Keratinocyte (primary cell): Measurements from ENCODE around the gene SPHK2. TPM values are rescaled to one million over a fixed set of nuclear protein-coding genes. Genes with fewer than 3 reads are reported as not detected.

Experiments used
- DNase-seq: peaks from one replicate; pipeline ENCODE4 v3.0.0-alpha.2; 2011; ENCODE audit warnings: low read depth, missing footprints, low spot score
- FAIRE-seq: peaks from 2 replicates; lab custom pipeline; 2011; peaks lifted over from hg19 to GRCh38; lab: Jason Lieb, UNC
- H2AFZ ChIP-seq: 2 replicates; pipeline ENCODE4 v1.6.0; 2012; ENCODE audit warnings: low read length, control low read depth, inconsistent platforms; ENCODE audit not compliant: control insufficient read depth
- H3K27ac ChIP-seq: 2 replicates; pipeline ENCODE4 v1.5.1; 2011; ENCODE audit warnings: low read length; ENCODE audit not compliant: control insufficient read depth, insufficient read depth
- H3K27me3 ChIP-seq: 3 replicates; pipeline ENCODE4 v1.6.0; 2011; ENCODE audit warnings: low read length; ENCODE audit not compliant: control insufficient read depth, insufficient read depth; ENCODE audit errors: extremely low read depth
- H3K36me3 ChIP-seq, 2 experiments: 2 replicates in 1 of 2; 3 replicates in 1 of 2; pipeline ENCODE4 v1.5.1; 2011; ENCODE audit warnings: low read length in 2 of 2, mild to moderate bottlenecking in 1 of 2; ENCODE audit not compliant: control insufficient read depth in 2 of 2, insufficient read depth in 2 of 2; ENCODE audit errors: extremely low read depth in 1 of 2
- H3K4me1 ChIP-seq: 3 replicates; pipeline ENCODE4 v1.5.1; 2011; ENCODE audit warnings: low read length; ENCODE audit not compliant: control insufficient read depth, insufficient read depth; ENCODE audit errors: extremely low read depth
- H3K4me2 ChIP-seq: 3 replicates; pipeline ENCODE4 v1.6.0; 2011; ENCODE audit warnings: low read depth, low read length; ENCODE audit not compliant: control insufficient read depth, insufficient read depth; ENCODE audit errors: extremely low read depth
- H3K4me3 ChIP-seq, 3 experiments: fragments of 200-600 bp in 1 of 3; sonication (generic) in 1 of 3; 2 replicates in 2 of 3; 3 replicates in 1 of 3; pipeline ENCODE4 v1.5.1; 2011 to 2016; ENCODE audit warnings: low read length in 3 of 3, mild to moderate bottlenecking in 3 of 3, control low read depth in 2 of 3, inconsistent platforms in 1 of 3, low read depth in 1 of 3, mixed read lengths in 1 of 3, mixed run types in 1 of 3, moderate library complexity in 1 of 3; ENCODE audit not compliant: control insufficient read depth in 2 of 3, insufficient read depth in 2 of 3; ENCODE audit errors: extremely low read depth in 1 of 3
- H3K79me2 ChIP-seq: 2 replicates; pipeline ENCODE4 v1.6.0; 2012; ENCODE audit warnings: low read length; ENCODE audit not compliant: control insufficient read depth, insufficient read depth
- H3K9ac ChIP-seq: 3 replicates; pipeline ENCODE4 v1.6.0; 2011; ENCODE audit warnings: low read length; ENCODE audit not compliant: control insufficient read depth, insufficient read depth; ENCODE audit errors: extremely low read depth
- H3K9me1 ChIP-seq: 3 replicates; pipeline ENCODE4 v1.6.0; 2011; ENCODE audit warnings: low read length; ENCODE audit not compliant: control insufficient read depth, insufficient read depth; ENCODE audit errors: extremely low read depth
- H3K9me3 ChIP-seq: 2 replicates; pipeline ENCODE4 v1.5.1; 2012; ENCODE audit warnings: low read depth, low read length; ENCODE audit not compliant: control insufficient read depth
- H4K20me1 ChIP-seq: 3 replicates; pipeline ENCODE4 v1.6.0; 2011; ENCODE audit warnings: low read length; ENCODE audit not compliant: control insufficient read depth, insufficient read depth; ENCODE audit errors: extremely low read depth
- CTCF ChIP-seq, 3 experiments: IDR thresholded peaks in 1 of 3; conservative IDR thresholded peaks in 1 of 3; optimal IDR thresholded peaks in 1 of 3; 2 replicates in 2 of 3; 3 replicates in 1 of 3; pipeline versions ENCODE3 to v1.5.1; 2011; ENCODE audit warnings: low read length in 3 of 3, mild to moderate bottlenecking in 3 of 3, moderate library complexity in 2 of 3, control low read depth in 1 of 3, inconsistent platforms in 1 of 3; ENCODE audit not compliant: insufficient read depth in 2 of 3; ENCODE audit errors: extremely low read depth in 1 of 3
- EZH2 ChIP-seq: IDR thresholded peaks from one replicate; pipeline ENCODE4 v1.6.1; 2012; ENCODE audit warnings: inconsistent platforms, mild to moderate bottlenecking, low read length, moderate library complexity
- dilution Hi-C: fragments of 300-500 bp; cut with MboI; formaldehyde crosslinking; loops from one replicate; pipeline ENCODE4 v1.7.0; 2020; ENCODE audit warnings: low sequenced_read_pairs; ENCODE audit not compliant: extremely low pct_ligation_motif_present
- polyA plus RNA-seq, 5 experiments: library from polyadenylated mRNA; depleted of rRNA in 3 of 5; stranded (reverse) in 3 of 5; stranded (forward) in 1 of 5; unstranded in 1 of 5; fragments of >200 nt; gene quantifications; 1 replicate in 1 of 5; 2 replicates in 3 of 5; 3 replicates in 1 of 5; pipeline versions ENCODE4 v1.2.1 to v1.2.3, GENCODE V29; 2011 to 2012; ENCODE audit warnings: missing spikeins in 2 of 5, low read depth in 1 of 5, low replicate concordance in 1 of 5

Gene SPHK2
- polyA plus RNA-seq, 1 donor (not counting 4 experiments of a cell fraction or from before 2014, with no cell fraction given), result 2.8 TPM

- H3K79me2 ChIP-seq, result no peaks in the 10 kb centered on the region
- no peak overlapping the region for H3K4me3 ChIP-seq
- no peak overlapping the region for H3K9ac ChIP-seq
- H3K36me3 ChIP-seq, result peaks cover 0 to 1% of the 10 kb centered on the region in 2 experiments
- H3K4me1 ChIP-seq, result peaks cover 25% of the 10 kb centered on the region
- DNase-seq, result no peak
- H3K27ac ChIP-seq, result no peak overlapping the region
- FAIRE-seq, result no peak
- H2AFZ ChIP-seq, result no peak overlapping the region
- dilution Hi-C loops, result no loop called here
- no peaks in the 10 kb centered on the region for H3K27me3 ChIP-seq
- no peaks in the 10 kb centered on the region for H3K9me1 ChIP-seq
- no peak for TF ChIP-seq EZH2
- TF ChIP-seq CTCF (optimal IDR thresholded peaks at IDR 0.05 in 1 of 3, IDR thresholded peaks at IDR 0.05 in 1 of 3, conservative IDR thresholded peaks at IDR 0.05 in 1 of 3; ENCODE audit: extremely low read depth in 1 of 3, insufficient read depth in 2 of 3, low read length in 3 of 3), result no peak
- no peaks in the 10 kb centered on the region for H3K9me3 ChIP-seq
- no peak overlapping the region for H3K4me2 ChIP-seq
- no peaks in the 10 kb centered on the region for H4K20me1 ChIP-seq
Observed at GRCh38 chr19:48627865-48628314, 8.6 kb downstream of the SPHK2 start.

GRCh38 chr19:48628486-48629296 is 9.4 kb downstream of the SPHK2 start:
- Histone ChIP-seq H3K27me3 (no peaks in the 10 kb centered on the region), H3K79me2 (no peaks in the 10 kb centered on the region), H3K9ac (no peak overlapping the region), H3K9me1 (no peaks in the 10 kb centered on the region), H3K4me2 (no peak overlapping the region), H3K27ac (no peak overlapping the region), H3K36me3 (peaks cover 0 to 1% of the 10 kb centered on the region in 2 experiments), H3K4me1 (peaks cover 28% of the 10 kb centered on the region), H3K4me3 (no peak overlapping the region), H2AFZ (no peak overlapping the region), H3K9me3 (no peaks in the 10 kb centered on the region), H4K20me1 (no peaks in the 10 kb centered on the region)
- FAIRE-seq (no peak), DNase-seq (no peak)
- dilution Hi-C loops, result no loop called here
- TF ChIP-seq EZH2 (no peak), CTCF (optimal IDR thresholded peaks at IDR 0.05 in 1 of 3, IDR thresholded peaks at IDR 0.05 in 1 of 3, conservative IDR thresholded peaks at IDR 0.05 in 1 of 3; ENCODE audit: extremely low read depth in 1 of 3, insufficient read depth in 2 of 3, low read length in 3 of 3) (no peak)
